Measurements from ENCODE around the gene CACUL1. TPM values are rescaled to one million over a fixed set of nuclear protein-coding genes. Genes with fewer than 3 reads are reported as not detected.

The CACUL1 gene
- total RNA-seq, 1 donor from 2014 or later = 52.4 TPM

GRCh38 chr10:118710487-118710886 is 44.3 kb downstream of the CACUL1 start:
- FAIRE-seq (no peak), DNase-seq (ENCODE audit: low read depth) (no peak)
- Mint-ChIP-seq H3K27ac (ENCODE audit: unreplicated experiment) (no peak overlapping the region), H3K4me1 (ENCODE audit: low read depth, unreplicated experiment) (peaks cover 4% of the 10 kb centered on the region), H3K9me3 (ENCODE audit: unreplicated experiment) (peaks cover 2% of the 10 kb centered on the region), H3K27me3 (ENCODE audit: low read depth, unreplicated experiment) (no peaks in the 10 kb centered on the region), H3K4me3 (ENCODE audit: unreplicated experiment) (no peak overlapping the region), H3K36me3 (ENCODE audit: low read depth, unreplicated experiment) (peaks cover 6% of the 10 kb centered on the region)
- H3K4me1 ChIP-seq (ENCODE audit: insufficient read depth, low read length) = no peaks in the 10 kb centered on the region
- no peaks in the 10 kb centered on the region for H3K9me3 ChIP-seq (ENCODE audit: insufficient read depth, low read depth, low read length)
- no peak overlapping the region for H2AFZ ChIP-seq (ENCODE audit: low read depth, low read length)
- peaks cover 10% of the 10 kb centered on the region for H3K79me2 ChIP-seq (ENCODE audit: insufficient read depth, low read length)
- no peak overlapping the region for H3K4me3 ChIP-seq (ENCODE audit: insufficient read depth, low read depth, low read length)
- no peak overlapping the region for H3K27ac ChIP-seq (ENCODE audit: low read depth, low read length)
- no peak overlapping the region for H3K9ac ChIP-seq (ENCODE audit: low read length)
- no peak overlapping the region for H3K4me2 ChIP-seq (ENCODE audit: low read length)
- TF ChIP-seq EZH2 (IDR thresholded peaks at IDR 0.05; ENCODE audit: insufficient read depth, low read length) (no peak), CTCF (IDR thresholded peaks at IDR 0.05; ENCODE audit: insufficient read depth, low read depth, low read length) (no peak)
- H3K36me3 ChIP-seq (ENCODE audit: insufficient read depth, low read length) = no peaks in the 10 kb centered on the region
- H4K20me1 ChIP-seq (ENCODE audit: insufficient read depth, low read length) = peaks cover 37% of the 10 kb centered on the region
- H3K27me3 ChIP-seq (ENCODE audit: insufficient read depth, low read length) = no peaks in the 10 kb centered on the region

GRCh38 chr10:118708571-118708970 is 46.2 kb downstream of the CACUL1 start:
- Mint-ChIP-seq H3K27me3 (ENCODE audit: low read depth, unreplicated experiment) (no peaks in the 10 kb centered on the region), H3K9me3 (ENCODE audit: unreplicated experiment) (peaks cover 2% of the 10 kb centered on the region), H3K4me1 (ENCODE audit: low read depth, unreplicated experiment) (peaks cover 4% of the 10 kb centered on the region), H3K36me3 (ENCODE audit: low read depth, unreplicated experiment) (peaks cover 6% of the 10 kb centered on the region), H3K4me3 (ENCODE audit: unreplicated experiment) (no peak overlapping the region), H3K27ac (ENCODE audit: unreplicated experiment) (no peak overlapping the region)
- peaks cover 5% of the 10 kb centered on the region for H3K36me3 ChIP-seq (ENCODE audit: insufficient read depth, low read length)
- FAIRE-seq = no peak
- H3K9ac ChIP-seq (ENCODE audit: low read length) = no peak overlapping the region
- H4K20me1 ChIP-seq (ENCODE audit: insufficient read depth, low read length) = peaks cover 44% of the 10 kb centered on the region
- no peak overlapping the region for H3K4me3 ChIP-seq (ENCODE audit: insufficient read depth, low read depth, low read length)
- no peak for DNase-seq (ENCODE audit: low read depth)
- H3K79me2 ChIP-seq (ENCODE audit: insufficient read depth, low read length) = peaks cover 10% of the 10 kb centered on the region
- H2AFZ ChIP-seq (ENCODE audit: low read depth, low read length) = no peak overlapping the region
- no peaks in the 10 kb centered on the region for H3K4me1 ChIP-seq (ENCODE audit: insufficient read depth, low read length)
- TF ChIP-seq CTCF (IDR thresholded peaks at IDR 0.05; ENCODE audit: insufficient read depth, low read depth, low read length) (no peak), EZH2 (IDR thresholded peaks at IDR 0.05; ENCODE audit: insufficient read depth, low read length) (no peak)
- H3K4me2 ChIP-seq (ENCODE audit: low read length) = no peak overlapping the region
- no peaks in the 10 kb centered on the region for H3K27me3 ChIP-seq (ENCODE audit: insufficient read depth, low read length)
- no peak overlapping the region for H3K27ac ChIP-seq (ENCODE audit: low read depth, low read length)
- H3K9me3 ChIP-seq (ENCODE audit: insufficient read depth, low read depth, low read length) = no peaks in the 10 kb centered on the region

- Mint-ChIP-seq H3K27ac (ENCODE audit: unreplicated experiment) (peak overlapping the region; percentile 3), H3K36me3 (ENCODE audit: low read depth, unreplicated experiment) (peaks cover 4% of the 10 kb centered on the region), H3K9me3 (ENCODE audit: unreplicated experiment) (peaks cover 2% of the 10 kb centered on the region), H3K4me3 (ENCODE audit: unreplicated experiment) (no peak overlapping the region), H3K4me1 (ENCODE audit: low read depth, unreplicated experiment) (peaks cover 19% of the 10 kb centered on the region), H3K27me3 (ENCODE audit: low read depth, unreplicated experiment) (no peaks in the 10 kb centered on the region)
- Histone ChIP-seq H3K36me3 (ENCODE audit: insufficient read depth, low read length) (peaks cover 8% of the 10 kb centered on the region), H3K4me2 (ENCODE audit: low read length) (no peak overlapping the region), H3K9ac (ENCODE audit: low read length) (no peak overlapping the region), H3K4me3 (ENCODE audit: insufficient read depth, low read depth, low read length) (no peak overlapping the region), H3K27me3 (ENCODE audit: insufficient read depth, low read length) (no peaks in the 10 kb centered on the region), H3K79me2 (ENCODE audit: insufficient read depth, low read length) (peaks cover 8% of the 10 kb centered on the region), H3K27ac (ENCODE audit: low read depth, low read length) (no peak overlapping the region), H3K9me3 (ENCODE audit: insufficient read depth, low read depth, low read length) (no peaks in the 10 kb centered on the region), H4K20me1 (ENCODE audit: insufficient read depth, low read length) (peaks cover 20% of the 10 kb centered on the region), H3K4me1 (ENCODE audit: insufficient read depth, low read length) (no peaks in the 10 kb centered on the region), H2AFZ (ENCODE audit: low read depth, low read length) (no peak overlapping the region)
- no peak for TF ChIP-seq CTCF (IDR thresholded peaks at IDR 0.05; ENCODE audit: insufficient read depth, low read depth, low read length)
- TF ChIP-seq EZH2 (IDR thresholded peaks at IDR 0.05; ENCODE audit: insufficient read depth, low read length) = no peak
- FAIRE-seq = no peak
- no peak for DNase-seq (ENCODE audit: low read depth)
Observed at GRCh38 chr10:118704711-118705110, 50.1 kb downstream of the CACUL1 start.

All from astrocyte (in vitro differentiated cells and primary cell).